HG02678 (cell line): ENCODE results near the gene SDR39U1.

ENCODE experiments used
- ATAC-seq: cut with Tn5 transposase; IDR thresholded peaks from one replicate; pipeline ENCODE4 v1.9.1; 2021; ENCODE audit warnings: mild to moderate bottlenecking, moderate library complexity; ENCODE audit not compliant: unreplicated experiment

The SDR39U1 gene

DNA sequence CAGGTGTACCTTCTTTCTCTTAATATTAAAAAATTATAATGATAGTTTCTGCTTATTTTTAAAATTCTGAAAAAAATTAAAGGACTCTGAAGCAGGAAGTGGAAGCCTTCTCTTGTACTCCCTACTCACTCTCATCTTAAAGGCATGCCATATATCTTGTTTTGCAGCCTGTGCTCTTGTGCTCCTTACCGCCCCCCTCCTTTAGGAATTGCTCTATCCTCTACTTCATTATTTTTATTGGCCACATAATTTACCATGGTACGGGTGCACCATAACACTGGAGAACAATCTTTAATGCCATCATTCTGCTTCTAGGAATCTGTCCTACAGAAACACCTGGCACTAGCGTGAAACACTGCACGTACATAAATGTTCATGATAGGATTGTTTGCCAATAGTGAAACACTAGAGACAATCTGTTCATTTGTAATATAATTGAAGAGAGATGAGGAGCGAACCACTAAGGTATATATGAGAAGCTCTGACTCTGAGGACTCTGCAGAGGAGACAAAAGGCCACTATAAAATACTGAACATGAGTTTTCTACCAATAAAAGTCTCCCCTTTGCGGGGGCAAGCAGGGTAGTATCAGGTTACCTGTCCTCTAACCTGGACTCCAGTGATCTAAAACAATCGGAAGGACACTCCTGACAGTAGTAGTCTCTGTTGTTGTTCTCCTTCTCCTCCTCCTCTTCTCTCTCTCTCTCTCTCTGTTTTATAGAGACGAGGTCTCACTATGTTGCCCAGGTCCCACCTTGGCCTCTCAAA is 50.1 kb downstream of the SDR39U1 start:
- no peak for ATAC-seq

DNA sequence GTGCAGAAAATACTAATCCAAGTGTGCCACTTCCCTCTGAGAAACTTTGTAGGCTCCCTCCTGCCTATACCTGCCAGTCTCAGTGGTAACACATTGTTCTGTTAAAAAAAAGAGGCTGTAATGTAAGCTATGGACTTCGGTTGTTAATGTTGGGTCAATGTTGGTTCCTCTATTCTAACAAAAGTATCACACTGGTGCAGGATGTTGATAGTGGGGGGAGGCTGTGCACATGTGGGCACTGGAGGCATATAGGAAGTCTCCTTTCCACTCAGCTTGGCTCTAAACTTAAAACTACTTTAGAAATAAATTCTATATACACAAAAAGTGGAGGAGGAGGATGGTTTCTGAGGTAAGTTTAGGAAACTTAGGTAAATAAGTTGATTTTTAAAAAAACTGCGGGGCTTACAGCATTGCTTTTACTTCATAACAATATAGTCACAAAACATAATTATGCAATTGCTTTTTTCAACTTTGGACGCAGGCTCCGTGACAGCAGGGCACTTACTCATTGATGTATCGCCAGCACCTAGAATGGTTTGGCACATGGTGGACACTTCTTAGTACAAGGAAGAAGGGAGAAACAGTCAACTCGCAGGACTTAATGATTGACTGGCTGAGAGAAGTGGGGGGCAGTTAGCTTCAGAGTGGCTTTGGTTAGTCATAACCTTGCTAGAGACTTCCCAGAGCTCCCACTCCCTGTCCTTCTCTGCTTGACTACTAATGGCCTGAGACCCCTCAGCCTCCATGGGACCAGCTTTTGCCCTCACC is 51.7 kb downstream of the SDR39U1 start:
- no peak for ATAC-seq
